ENCODE data around the gene LYG1.

Gene LYG1

GRCh38 chr2:99261242-99261641 lies 39.8 kb downstream of the LYG1 start:
- no peak for DNase-seq

GRCh38 chr2:99260184-99260583 lies 40.8 kb downstream of the LYG1 start:
- DNase-seq, result no peak

GRCh38 chr2:99259465-99259864 lies 41.5 kb downstream of the LYG1 start:
- no peak for DNase-seq

GRCh38 chr2:99256677-99257076 lies 44.3 kb downstream of the LYG1 start:
- DNase-seq, result no peak

GRCh38 chr2:99255491-99256318 lies 45.3 kb downstream of the LYG1 start, which contains the start of gene LYG2:
Gene LYG2, minus strand, starts transcription at chr2:99255666. Its CDS starts 1,406 bp downstream, at chr2:99254260.
- no peak for DNase-seq

GRCh38 chr2:99249951-99250350 lies 51.0 kb downstream of the LYG1 start:
- no peak for DNase-seq

- DNase-seq, result no peak
Observed at GRCh38 chr2:99242151-99242550, 58.8 kb downstream of the LYG1 start.

GRCh38 chr2:99240431-99240830 lies 60.6 kb downstream of the LYG1 start:
- DNase-seq, result no peak

- no peak for DNase-seq
Observed at GRCh38 chr2:99238599-99238998, 62.4 kb downstream of the LYG1 start.

Measured in NCI-H69 (cell line).